IPS-20b (cell line): Measurements from ENCODE around the gene SIRPB2.

ENCODE experiments used
- H3K27ac ChIP-seq: one replicate; pipeline ENCODE4 v1.5.1; 2013; ENCODE audit warnings: low read length
- H3K27me3 ChIP-seq: 2 replicates; pipeline ENCODE4 v1.6.1; 2013; ENCODE audit warnings: mild to moderate bottlenecking, low read length, inconsistent platforms; ENCODE audit not compliant: insufficient read depth
- H3K36me3 ChIP-seq: 2 replicates; pipeline ENCODE4 v1.6.1; 2013; ENCODE audit warnings: low read depth, mild to moderate bottlenecking, inconsistent platforms, low read length, moderate library complexity; ENCODE audit not compliant: insufficient read depth
- H3K4me1 ChIP-seq: 2 replicates; pipeline ENCODE4 v1.6.1; 2013; ENCODE audit warnings: mild to moderate bottlenecking, control low read depth, inconsistent platforms, low read length, moderate library complexity; ENCODE audit not compliant: insufficient read depth
- H3K4me3 ChIP-seq: 2 replicates; pipeline ENCODE4 v1.5.1; 2013; ENCODE audit warnings: mild to moderate bottlenecking, low read length, inconsistent platforms
- H3K9ac ChIP-seq: 2 replicates; pipeline ENCODE4 v1.6.1; 2013; ENCODE audit warnings: low read depth, mild to moderate bottlenecking, inconsistent platforms, low read length, moderate library complexity
- H3K9me3 ChIP-seq: 2 replicates; pipeline ENCODE4 v1.6.1; 2013; ENCODE audit warnings: mild to moderate bottlenecking, low read depth, low read length, inconsistent platforms; ENCODE audit not compliant: insufficient read depth

SIRPB2 gene

GRCh38 chr20:1491281-1491840, at the start of gene SIRPB2:
SIRPB2 (minus strand) TSS chr20:1491420; CDS start chr20:1491359, 61 bp downstream.
- no peak within 1 kb of the TSS for H3K27ac ChIP-seq
- H3K4me3 ChIP-seq, result no peak within 1 kb of the TSS
- no peaks in the 10 kb centered on the region for H3K9me3 ChIP-seq
- no peaks in the 10 kb centered on the region for H3K4me1 ChIP-seq
- 0 out of 2 replicates have a peak, but pooled peaks cover 3% of the 10 kb centered on the region for H3K27me3 ChIP-seq
- no peaks in the 10 kb centered on the region for H3K36me3 ChIP-seq
- H3K9ac ChIP-seq, result no peak within 1 kb of the TSS

GRCh38 chr20:1539816-1540419, 48.7 kb upstream of the SIRPB2 start:
- Histone ChIP-seq H3K4me3 (no peak overlapping the region), H3K4me1 (no peaks in the 10 kb centered on the region), H3K9me3 (no peaks in the 10 kb centered on the region), H3K36me3 (no peaks in the 10 kb centered on the region), H3K27me3 (no peaks in the 10 kb centered on the region), H3K9ac (no peak overlapping the region), H3K27ac (no peak overlapping the region)

- H3K27ac ChIP-seq, result no peak overlapping the region
- no peak overlapping the region for H3K9ac ChIP-seq
- no peaks in the 10 kb centered on the region for H3K4me1 ChIP-seq
- H3K4me3 ChIP-seq, result no peak overlapping the region
- H3K36me3 ChIP-seq, result no peaks in the 10 kb centered on the region
- no peaks in the 10 kb centered on the region for H3K9me3 ChIP-seq
- H3K27me3 ChIP-seq, result no peaks in the 10 kb centered on the region
Measured at GRCh38 chr20:1538655-1539054, 47.4 kb upstream of the SIRPB2 start.

- H3K4me1 ChIP-seq, result no peaks in the 10 kb centered on the region
- no peaks in the 10 kb centered on the region for H3K36me3 ChIP-seq
- H3K9ac ChIP-seq, result no peak overlapping the region
- H3K4me3 ChIP-seq, result no peak overlapping the region
- no peak overlapping the region for H3K27ac ChIP-seq
- H3K9me3 ChIP-seq, result no peaks in the 10 kb centered on the region
- H3K27me3 ChIP-seq, result no peaks in the 10 kb centered on the region
Measured at GRCh38 chr20:1537731-1538058, 46.5 kb upstream of the SIRPB2 start.

GRCh38 chr20:1536893-1537730, 45.9 kb upstream of the SIRPB2 start:
- H3K27ac ChIP-seq, result no peak overlapping the region
- no peak overlapping the region for H3K9ac ChIP-seq

GRCh38 chr20:1535420-1536175, 44.4 kb upstream of the SIRPB2 start:
- Histone ChIP-seq H3K27me3 (no peaks in the 10 kb centered on the region), H3K4me3 (no peak overlapping the region), H3K9me3 (no peaks in the 10 kb centered on the region), H3K36me3 (no peaks in the 10 kb centered on the region), H3K9ac (no peak overlapping the region), H3K4me1 (no peaks in the 10 kb centered on the region), H3K27ac (no peak overlapping the region)

More at GRCh38 chr20:1536893-1537730, 45.9 kb upstream of the SIRPB2 start:
- no peaks in the 10 kb centered on the region for H3K36me3 ChIP-seq
- no peaks in the 10 kb centered on the region for H3K27me3 ChIP-seq
- H3K4me3 ChIP-seq, result no peak overlapping the region
- H3K9me3 ChIP-seq, result no peaks in the 10 kb centered on the region
- H3K4me1 ChIP-seq, result no peaks in the 10 kb centered on the region

- H3K9me3 ChIP-seq, result no peaks in the 10 kb centered on the region
- H3K27ac ChIP-seq, result no peak overlapping the region
- no peaks in the 10 kb centered on the region for H3K36me3 ChIP-seq
- no peak overlapping the region for H3K4me3 ChIP-seq
- H3K9ac ChIP-seq, result no peak overlapping the region
- H3K27me3 ChIP-seq, result no peaks in the 10 kb centered on the region
- H3K4me1 ChIP-seq, result no peaks in the 10 kb centered on the region
Measured at GRCh38 chr20:1534526-1534925, 43.3 kb upstream of the SIRPB2 start.

GRCh38 chr20:1533059-1533458, 41.8 kb upstream of the SIRPB2 start:
- no peak overlapping the region for H3K4me3 ChIP-seq
- H3K27me3 ChIP-seq, result no peaks in the 10 kb centered on the region
- no peaks in the 10 kb centered on the region for H3K36me3 ChIP-seq
- H3K9me3 ChIP-seq, result no peaks in the 10 kb centered on the region
- H3K9ac ChIP-seq, result no peak overlapping the region
- no peak overlapping the region for H3K27ac ChIP-seq
- no peaks in the 10 kb centered on the region for H3K4me1 ChIP-seq

- Histone ChIP-seq H3K9ac (no peak overlapping the region), H3K27ac (no peak overlapping the region), H3K4me1 (no peaks in the 10 kb centered on the region), H3K9me3 (no peaks in the 10 kb centered on the region), H3K4me3 (no peak overlapping the region), H3K27me3 (no peaks in the 10 kb centered on the region), H3K36me3 (no peaks in the 10 kb centered on the region)
Measured at GRCh38 chr20:1528811-1529210, 37.6 kb upstream of the SIRPB2 start.

GRCh38 chr20:1527923-1528322, 36.7 kb upstream of the SIRPB2 start:
- Histone ChIP-seq H3K36me3 (no peaks in the 10 kb centered on the region), H3K9me3 (no peaks in the 10 kb centered on the region), H3K27ac (no peak overlapping the region), H3K4me3 (no peak overlapping the region), H3K4me1 (no peaks in the 10 kb centered on the region), H3K9ac (no peak overlapping the region), H3K27me3 (no peaks in the 10 kb centered on the region)

GRCh38 chr20:1526896-1527295, 35.7 kb upstream of the SIRPB2 start:
- Histone ChIP-seq H3K27me3 (no peaks in the 10 kb centered on the region), H3K9me3 (no peaks in the 10 kb centered on the region), H3K4me1 (no peaks in the 10 kb centered on the region), H3K36me3 (no peaks in the 10 kb centered on the region), H3K4me3 (no peak overlapping the region), H3K9ac (no peak overlapping the region), H3K27ac (no peak overlapping the region)
